H9 (cell line): ENCODE measurements around the gene TMEM248. TPM values are rescaled to one million over a fixed set of nuclear protein-coding genes. Genes with fewer than 3 reads are reported as not detected.
A peak's percentile ranks its signal among the peaks of the same experiment; 100 is the strongest.
"Not testable (repeated sequence)": the region's sequence is repeated elsewhere in the genome, so short reads cannot be mapped to it uniquely, and the experiment has no call there.

ENCODE experiments used
- DNase-seq: peaks from one replicate; pipeline ENCODE4 v3.0.0-alpha.2; 2017
- H2AFZ ChIP-seq: one replicate; pipeline ENCODE4 v1.6.1; 2013; ENCODE audit warnings: mild to moderate bottlenecking, low read length, control low read depth, moderate library complexity
- H2AK5ac ChIP-seq: 2 replicates; pipeline ENCODE4 v1.6.1; 2013; ENCODE audit warnings: low read length, control low read depth, mixed read lengths; ENCODE audit not compliant: insufficient read length
- H2BK120ac ChIP-seq: one replicate; pipeline ENCODE4 v1.6.1; 2013; ENCODE audit warnings: low read depth, mild to moderate bottlenecking, low read length, control low read depth, inconsistent platforms; ENCODE audit not compliant: poor library complexity, severe bottlenecking
- H2BK12ac ChIP-seq: 2 replicates; pipeline ENCODE4 v1.6.1; 2013; ENCODE audit warnings: low read length, control low read depth, mixed read lengths, low read depth; ENCODE audit not compliant: insufficient read length
- H2BK15ac ChIP-seq: 2 replicates; pipeline ENCODE4 v1.6.1; 2013; ENCODE audit warnings: low read depth, low read length, control low read depth
- H2BK20ac ChIP-seq: one replicate; pipeline ENCODE4 v1.6.1; 2013; ENCODE audit warnings: low read depth, mild to moderate bottlenecking, low read length, control low read depth, inconsistent platforms; ENCODE audit not compliant: poor library complexity, severe bottlenecking
- H2BK5ac ChIP-seq: 2 replicates; pipeline ENCODE4 v1.6.1; 2013; ENCODE audit warnings: low read length, control low read depth, mixed read lengths; ENCODE audit not compliant: insufficient read length
- H3K14ac ChIP-seq: 2 replicates; pipeline ENCODE4 v1.6.1; 2013; ENCODE audit warnings: low read length, control low read depth; ENCODE audit not compliant: insufficient read depth
- H3K18ac ChIP-seq: 2 replicates; pipeline ENCODE4 v1.6.1; 2013; ENCODE audit warnings: low read depth, mild to moderate bottlenecking, mixed read lengths, low read length, control low read depth; ENCODE audit not compliant: insufficient read length
- H3K23ac ChIP-seq: 2 replicates; pipeline ENCODE4 v1.6.1; 2013; ENCODE audit warnings: low read length, control low read depth, mixed read lengths, low read depth; ENCODE audit not compliant: insufficient read length
- H3K23me2 ChIP-seq: 2 replicates; pipeline ENCODE4 v1.6.1; 2013; ENCODE audit warnings: low read depth, mild to moderate bottlenecking, mixed read lengths, low read length, control low read depth; ENCODE audit not compliant: insufficient read length, poor library complexity, severe bottlenecking
- H3K27ac ChIP-seq: 2 replicates; pipeline ENCODE4 v1.5.1; 2013; ENCODE audit warnings: low read length, control low read depth, mixed read lengths, low read depth; ENCODE audit not compliant: insufficient read length
- H3K27me3 ChIP-seq: 2 replicates; pipeline ENCODE4 v1.6.1; 2013; ENCODE audit warnings: low read length, control low read depth, inconsistent platforms; ENCODE audit not compliant: insufficient read depth
- H3K4ac ChIP-seq: 2 replicates; pipeline ENCODE4 v1.6.1; 2013; ENCODE audit warnings: low read depth, mild to moderate bottlenecking, control low read depth, inconsistent platforms, low read length, moderate library complexity
- H3K4me1 ChIP-seq: 2 replicates; pipeline ENCODE4 v1.6.1; 2013; ENCODE audit warnings: low read length, control low read depth, inconsistent platforms; ENCODE audit not compliant: insufficient read depth
- H3K4me2 ChIP-seq: 2 replicates; pipeline ENCODE4 v1.6.1; 2013; ENCODE audit warnings: low read length, control low read depth, mixed read lengths; ENCODE audit not compliant: insufficient read length, insufficient read depth
- H3K56ac ChIP-seq: 2 replicates; pipeline ENCODE4 v1.6.1; 2013; ENCODE audit warnings: low read depth, mild to moderate bottlenecking, mixed read lengths, low read length, control low read depth; ENCODE audit not compliant: insufficient read length
- H3K79me1 ChIP-seq: 2 replicates; pipeline ENCODE4 v1.6.1; 2013; ENCODE audit warnings: low read depth, mild to moderate bottlenecking, moderate library complexity, low read length, control low read depth, inconsistent platforms; ENCODE audit not compliant: insufficient read depth, poor library complexity, severe bottlenecking
- H3K79me2 ChIP-seq: 2 replicates; pipeline ENCODE4 v1.6.1; 2013; ENCODE audit warnings: low read length, control low read depth, inconsistent platforms; ENCODE audit not compliant: insufficient read depth
- H3K9ac ChIP-seq: 2 replicates; pipeline ENCODE4 v1.6.1; 2013; ENCODE audit warnings: low read length, control low read depth, mixed read lengths; ENCODE audit not compliant: insufficient read length; ENCODE audit errors: extremely low read depth
- H3K9me3 ChIP-seq: one replicate; pipeline ENCODE4 v1.6.1; 2013; ENCODE audit warnings: low read depth, low read length, inconsistent platforms; ENCODE audit not compliant: control insufficient read depth
- H3T11ph ChIP-seq: one replicate; pipeline ENCODE4 v1.6.1; 2013; ENCODE audit warnings: mild to moderate bottlenecking, low read length, control low read depth, inconsistent platforms
- H4K20me1 ChIP-seq: one replicate; pipeline ENCODE4 v1.6.1; 2013; ENCODE audit not compliant: control insufficient read depth, insufficient read length, insufficient read depth
- H4K5ac ChIP-seq: 2 replicates; pipeline ENCODE4 v1.6.1; 2013; ENCODE audit warnings: low read depth, mild to moderate bottlenecking, mixed read lengths, low read length, control low read depth; ENCODE audit not compliant: insufficient read length
- H4K8ac ChIP-seq: replicated peaks from 2 replicates; pipeline ENCODE4 v1.6.1; 2013; ENCODE audit warnings: low read length, control low read depth, mixed read lengths, low read depth; ENCODE audit not compliant: insufficient read length
- H4K91ac ChIP-seq: 2 replicates; pipeline ENCODE4 v1.6.1; 2013; ENCODE audit warnings: low read depth, mild to moderate bottlenecking, moderate library complexity, mixed read lengths, low read length, control low read depth; ENCODE audit not compliant: insufficient read length
- H3K27ac Mint-ChIP-seq, 3 experiments: 2 replicates in 2 of 3; 3 replicates in 1 of 3; pipeline ENCODE4 v1.8.0; 2020 to 2021; ENCODE audit warnings: mixed read lengths in 3 of 3, mild to moderate bottlenecking in 1 of 3, moderate library complexity in 1 of 3
- H3K27me3 Mint-ChIP-seq: 2 replicates; pipeline ENCODE4 v1.8.0; 2021; ENCODE audit warnings: low read depth, mild to moderate bottlenecking, moderate library complexity, mixed read lengths
- H3K36me3 Mint-ChIP-seq, 3 experiments: 2 replicates in 2 of 3; 3 replicates in 1 of 3; pipeline ENCODE4 v1.8.0; 2020 to 2021; ENCODE audit warnings: low read depth in 3 of 3, mixed read lengths in 3 of 3; ENCODE audit not compliant: insufficient read depth in 1 of 3
- H3K4me1 Mint-ChIP-seq, 2 experiments: 2 replicates each; pipeline ENCODE4 v1.8.0; 2020; ENCODE audit warnings: mixed read lengths in 2 of 2
- H3K4me3 Mint-ChIP-seq, 2 experiments: 2 replicates in 1 of 2; 3 replicates in 1 of 2; pipeline ENCODE4 v1.8.0; 2020 to 2021; ENCODE audit warnings: mild to moderate bottlenecking in 2 of 2, mixed read lengths in 2 of 2, moderate library complexity in 1 of 2
- H3K9me3 Mint-ChIP-seq, 2 experiments: 2 replicates in 1 of 2; 3 replicates in 1 of 2; pipeline ENCODE4 v1.8.0; 2020; ENCODE audit warnings: mild to moderate bottlenecking in 2 of 2, mixed read lengths in 2 of 2, moderate library complexity in 1 of 2
- WGBS: extraction: QIAGEN DNeasy Blood & Tissue Kit; methylation state at CpG from one replicate; pipeline ENCODE4 v1.1.7; 2013; ENCODE audit warnings: missing lambda C conversion rate, low lambda C conversion rate, mixed read lengths; ENCODE audit not compliant: insufficient read length; ENCODE audit errors: extremely low coverage; 5-methylcytosine and 5-hydroxymethylcytosine counted together
- total RNA-seq: library from RNA; stranded (reverse); gene quantifications from 2 replicates; pipeline ENCODE4 v1.2.1, GENCODE V29; 2021
- TF ChIP-seq, protein P1 (sequence below): fragments of 200-600 bp; sonication (generic); conservative IDR thresholded peaks from 3 replicates; pipeline ENCODE4 v1.8.0; 2021; ENCODE audit warnings: antibody characterized with exemption, mild to moderate bottlenecking

TMEM248 gene
- total RNA-seq, 1 experiment from 2014 or later: 74.2 TPM

DNA sequence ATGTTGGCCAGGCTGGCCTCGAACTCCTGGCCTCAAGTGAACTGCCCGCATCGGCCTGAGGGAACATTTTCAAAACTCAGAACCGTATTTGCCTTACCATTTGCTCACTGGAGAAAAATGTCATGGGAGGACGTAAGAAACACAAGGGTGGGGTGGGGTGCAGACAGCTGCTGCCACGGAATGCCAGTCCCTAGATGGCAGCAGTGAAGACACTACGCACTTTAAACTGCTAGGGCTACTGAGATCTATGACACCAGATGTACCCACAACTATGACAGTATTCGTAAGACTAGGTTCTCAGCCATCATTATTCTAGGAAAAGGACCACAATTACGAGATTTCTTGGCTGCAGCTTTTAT, 73.6 kb downstream of the TMEM248 start:
- peak overlapping the region; percentile 86 to 98 for H3K4me3 Mint-ChIP-seq
- not testable (repeated sequence) for H2AK5ac ChIP-seq, H4K8ac ChIP-seq, H2BK20ac ChIP-seq, H2AFZ ChIP-seq, H2BK120ac ChIP-seq, H3K27me3 ChIP-seq, H3K9me3 Mint-ChIP-seq, H2BK15ac ChIP-seq, H3K9me3 ChIP-seq, H2BK5ac ChIP-seq, H3K23me2 ChIP-seq, H4K91ac ChIP-seq, H3K4me1 ChIP-seq, H3K79me1 ChIP-seq, H3K56ac ChIP-seq, H2BK12ac ChIP-seq, H3T11ph ChIP-seq, H3K18ac ChIP-seq, H3K14ac ChIP-seq, H4K20me1 ChIP-seq, H3K27me3 Mint-ChIP-seq, H3K27ac ChIP-seq, H3K23ac ChIP-seq, H4K5ac ChIP-seq, H3K4ac ChIP-seq, H3K79me2 ChIP-seq
- WGBS: no CpG with 5 or more reads among the region's 9 CpGs
- peak overlapping the region; percentile 74 for H3K4me2 ChIP-seq
- H3K4me1 Mint-ChIP-seq: peaks cover 8 to 13% of the 10 kb centered on the region in 2 experiments
- H3K9ac ChIP-seq: peak overlapping the region; percentile 59
- peak; percentile 32 for DNase-seq
- H3K27ac Mint-ChIP-seq: peak overlapping the region; percentile 99
- TF ChIP-seq, protein P1, sequence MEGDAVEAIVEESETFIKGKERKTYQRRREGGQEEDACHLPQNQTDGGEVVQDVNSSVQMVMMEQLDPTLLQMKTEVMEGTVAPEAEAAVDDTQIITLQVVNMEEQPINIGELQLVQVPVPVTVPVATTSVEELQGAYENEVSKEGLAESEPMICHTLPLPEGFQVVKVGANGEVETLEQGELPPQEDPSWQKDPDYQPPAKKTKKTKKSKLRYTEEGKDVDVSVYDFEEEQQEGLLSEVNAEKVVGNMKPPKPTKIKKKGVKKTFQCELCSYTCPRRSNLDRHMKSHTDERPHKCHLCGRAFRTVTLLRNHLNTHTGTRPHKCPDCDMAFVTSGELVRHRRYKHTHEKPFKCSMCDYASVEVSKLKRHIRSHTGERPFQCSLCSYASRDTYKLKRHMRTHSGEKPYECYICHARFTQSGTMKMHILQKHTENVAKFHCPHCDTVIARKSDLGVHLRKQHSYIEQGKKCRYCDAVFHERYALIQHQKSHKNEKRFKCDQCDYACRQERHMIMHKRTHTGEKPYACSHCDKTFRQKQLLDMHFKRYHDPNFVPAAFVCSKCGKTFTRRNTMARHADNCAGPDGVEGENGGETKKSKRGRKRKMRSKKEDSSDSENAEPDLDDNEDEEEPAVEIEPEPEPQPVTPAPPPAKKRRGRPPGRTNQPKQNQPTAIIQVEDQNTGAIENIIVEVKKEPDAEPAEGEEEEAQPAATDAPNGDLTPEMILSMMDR: peak; percentile 45; the same call in 2 of the 3 replicates
- H3K36me3 Mint-ChIP-seq: peaks cover 12 to 39% (median 28%) of the 10 kb centered on the region in 3 experiments; a peak in 6 of 7 replicates

- Mint-ChIP-seq H3K4me1 (peaks cover 8 to 13% of the 10 kb centered on the region in 2 experiments), H3K4me3 (peak within 1 kb of the TSS; percentile 98), H3K27ac (peak within 1 kb of the TSS; percentile 99), H3K36me3 (peaks cover 12 to 40% (median 30%) of the 10 kb centered on the region in 3 experiments; a peak in 6 of 7 replicates)
- H3K27ac ChIP-seq, H2AK5ac ChIP-seq, H3K27me3 Mint-ChIP-seq, H4K20me1 ChIP-seq, H3K56ac ChIP-seq, H4K91ac ChIP-seq, H4K5ac ChIP-seq, H3K9me3 ChIP-seq, H2AFZ ChIP-seq, H3K4ac ChIP-seq, H3K79me1 ChIP-seq, H2BK15ac ChIP-seq, H3K18ac ChIP-seq, H3K4me1 ChIP-seq, H3K23ac ChIP-seq, H2BK20ac ChIP-seq, H3K79me2 ChIP-seq, H3T11ph ChIP-seq, H2BK120ac ChIP-seq, H3K27me3 ChIP-seq, H4K8ac ChIP-seq, H3K23me2 ChIP-seq, H3K9me3 Mint-ChIP-seq, H2BK5ac ChIP-seq, H2BK12ac ChIP-seq: not testable (repeated sequence)
- peak within 1 kb of the TSS; percentile 82 for H3K9ac ChIP-seq
- DNase-seq: peak; percentile 97
- no CpG with 5 or more reads among the region's 59 CpGs for WGBS
- H3K4me2 ChIP-seq: peak within 1 kb of the TSS; percentile 74
- peak within 1 kb of the TSS; percentile 78; the same call in 1 of the 2 replicates for H3K14ac ChIP-seq
Measured at GRCh38 chr7:66995050-66995776, 74.2 kb downstream of the TMEM248 start, which contains the start of gene SBDS. Gene SBDS (minus strand): TSS chr7:66995586. CDS start chr7:66995417, 169 bp downstream.
